Neural crest cell (in vitro differentiated cells): Measurements from ENCODE around the gene SHISA8. TPM values are rescaled to one million over a fixed set of nuclear protein-coding genes. Genes with fewer than 3 reads are reported as not detected.
"Not testable (repeated sequence)": the region's sequence is repeated elsewhere in the genome, so short reads cannot be mapped to it uniquely, and the experiment has no call there.

Source experiments
- DNase-seq: peaks from one replicate; pipeline ENCODE4 v3.0.0; 2021; ENCODE audit warnings: low read depth, mixed read lengths, low spot score
- H3K27ac Mint-ChIP-seq: one replicate; pipeline ENCODE4 v1.8.0; 2021; ENCODE audit warnings: mild to moderate bottlenecking, mixed read lengths; ENCODE audit not compliant: unreplicated experiment
- H3K27me3 Mint-ChIP-seq: 2 replicates; pipeline ENCODE4 v1.8.0; 2021; ENCODE audit warnings: low read depth, mild to moderate bottlenecking, mixed read lengths
- H3K36me3 Mint-ChIP-seq: 2 replicates; pipeline ENCODE4 v1.8.0; 2021; ENCODE audit warnings: low read depth, mild to moderate bottlenecking, mixed read lengths
- H3K4me1 Mint-ChIP-seq: 2 replicates; pipeline ENCODE4 v1.8.0; 2021; ENCODE audit warnings: mixed read lengths
- H3K4me3 Mint-ChIP-seq: one replicate; pipeline ENCODE4 v1.8.0; 2021; ENCODE audit warnings: mild to moderate bottlenecking, mixed read lengths
- H3K9me3 Mint-ChIP-seq: 2 replicates; pipeline ENCODE4 v1.8.0; 2021; ENCODE audit warnings: mixed read lengths
- total RNA-seq: library from RNA; stranded (reverse); gene quantifications from 2 replicates; pipeline ENCODE4 v1.2.1, GENCODE V29; 2021
- TF ChIP-seq, protein P1 (sequence below): fragments of 200-600 bp; sonication (generic); conservative IDR thresholded peaks from 2 replicates; pipeline ENCODE4 v1.5.0; 2021; ENCODE audit warnings: antibody characterized with exemption, mild to moderate bottlenecking

Gene SHISA8
- total RNA-seq, 1 donor from 2014 or later, result 0.19 TPM

DNA sequence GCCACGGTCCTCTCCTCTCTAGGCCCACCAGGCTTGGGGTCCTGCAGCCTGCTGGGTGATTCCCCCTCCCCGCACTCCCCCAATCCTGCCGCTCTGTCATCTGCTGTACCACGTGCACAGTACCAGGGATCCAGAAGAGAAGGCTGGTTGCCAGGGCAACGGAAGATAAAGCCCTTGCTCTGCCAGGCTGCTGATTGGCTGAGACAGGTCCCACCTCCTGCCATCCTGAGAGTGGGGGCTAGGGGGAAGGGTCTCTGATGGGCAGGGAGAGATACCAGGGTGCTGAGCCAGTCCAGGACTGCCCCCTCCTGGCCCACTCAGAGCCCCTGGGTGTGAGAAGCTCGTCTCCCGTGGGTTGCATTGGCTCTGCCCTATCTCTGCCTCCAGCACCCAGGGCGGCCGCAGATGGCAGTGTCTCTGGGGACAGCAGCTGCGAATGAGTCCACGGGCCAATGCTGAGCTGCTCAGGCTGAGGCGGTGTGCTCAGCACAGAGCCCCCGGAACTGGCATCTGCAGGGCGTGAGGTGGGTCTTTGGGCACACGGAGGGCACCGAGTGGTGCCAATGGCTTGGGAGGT lies 37.1 kb upstream of the SHISA8 start, which contains the start of gene SMIM45:
TSS of gene SMIM45 (plus strand) at position 253 of the 577 bp plus-strand sequence.
- no peaks in the 10 kb centered on the region for H3K36me3 Mint-ChIP-seq
- H3K9me3 Mint-ChIP-seq, result no peaks in the 10 kb centered on the region
- H3K27me3 Mint-ChIP-seq, result no peaks in the 10 kb centered on the region
- TF ChIP-seq, protein P1, sequence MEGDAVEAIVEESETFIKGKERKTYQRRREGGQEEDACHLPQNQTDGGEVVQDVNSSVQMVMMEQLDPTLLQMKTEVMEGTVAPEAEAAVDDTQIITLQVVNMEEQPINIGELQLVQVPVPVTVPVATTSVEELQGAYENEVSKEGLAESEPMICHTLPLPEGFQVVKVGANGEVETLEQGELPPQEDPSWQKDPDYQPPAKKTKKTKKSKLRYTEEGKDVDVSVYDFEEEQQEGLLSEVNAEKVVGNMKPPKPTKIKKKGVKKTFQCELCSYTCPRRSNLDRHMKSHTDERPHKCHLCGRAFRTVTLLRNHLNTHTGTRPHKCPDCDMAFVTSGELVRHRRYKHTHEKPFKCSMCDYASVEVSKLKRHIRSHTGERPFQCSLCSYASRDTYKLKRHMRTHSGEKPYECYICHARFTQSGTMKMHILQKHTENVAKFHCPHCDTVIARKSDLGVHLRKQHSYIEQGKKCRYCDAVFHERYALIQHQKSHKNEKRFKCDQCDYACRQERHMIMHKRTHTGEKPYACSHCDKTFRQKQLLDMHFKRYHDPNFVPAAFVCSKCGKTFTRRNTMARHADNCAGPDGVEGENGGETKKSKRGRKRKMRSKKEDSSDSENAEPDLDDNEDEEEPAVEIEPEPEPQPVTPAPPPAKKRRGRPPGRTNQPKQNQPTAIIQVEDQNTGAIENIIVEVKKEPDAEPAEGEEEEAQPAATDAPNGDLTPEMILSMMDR, result no peak
- peaks cover 41% of the 10 kb centered on the region for H3K4me1 Mint-ChIP-seq
- H3K27ac Mint-ChIP-seq, result peak within 1 kb of the TSS; percentile 97
- peak; percentile 45 for DNase-seq
- H3K4me3 Mint-ChIP-seq, result peak within 1 kb of the TSS; percentile 52

DNA sequence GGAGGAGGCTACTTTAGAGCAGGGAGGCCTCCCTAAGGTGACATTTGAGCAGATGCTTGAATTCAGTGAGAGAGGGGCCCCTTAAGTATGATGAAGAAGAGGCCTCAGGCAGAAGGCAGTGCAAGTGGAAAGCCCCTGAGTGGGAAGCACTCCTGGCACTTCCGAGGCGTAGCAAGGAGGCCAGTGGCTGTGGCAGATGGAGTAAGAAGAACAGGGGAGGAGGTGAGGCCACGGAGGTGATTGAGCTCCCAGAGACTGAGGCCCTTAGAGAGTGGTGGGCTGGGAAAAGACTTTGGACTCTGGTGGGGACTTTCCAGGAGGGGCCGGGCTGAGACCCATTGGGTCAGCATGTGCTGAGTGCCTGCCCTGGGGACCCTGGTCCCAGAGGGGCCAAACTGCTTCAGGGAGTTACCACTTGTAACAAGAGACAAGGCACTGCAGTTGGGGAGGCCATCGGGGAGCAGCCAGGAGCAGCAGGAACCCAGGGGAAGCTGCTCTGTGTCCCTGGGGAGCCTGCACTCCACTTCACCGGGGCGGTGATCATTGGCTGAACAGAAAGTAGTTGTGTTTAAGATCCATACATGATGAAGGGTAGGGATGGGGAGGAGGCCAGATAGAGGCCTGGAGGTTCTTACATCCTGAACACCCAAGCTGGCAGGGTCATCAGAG lies 34.6 kb upstream of the SHISA8 start:
- Mint-ChIP-seq H3K9me3 (no peaks in the 10 kb centered on the region), H3K27ac (no peak overlapping the region), H3K36me3 (peaks cover 2% of the 10 kb centered on the region), H3K4me1 (peaks cover 57% of the 10 kb centered on the region), H3K4me3 (no peak overlapping the region), H3K27me3 (no peaks in the 10 kb centered on the region)
- TF ChIP-seq, protein P1, result no peak
- DNase-seq, result no peak

DNA sequence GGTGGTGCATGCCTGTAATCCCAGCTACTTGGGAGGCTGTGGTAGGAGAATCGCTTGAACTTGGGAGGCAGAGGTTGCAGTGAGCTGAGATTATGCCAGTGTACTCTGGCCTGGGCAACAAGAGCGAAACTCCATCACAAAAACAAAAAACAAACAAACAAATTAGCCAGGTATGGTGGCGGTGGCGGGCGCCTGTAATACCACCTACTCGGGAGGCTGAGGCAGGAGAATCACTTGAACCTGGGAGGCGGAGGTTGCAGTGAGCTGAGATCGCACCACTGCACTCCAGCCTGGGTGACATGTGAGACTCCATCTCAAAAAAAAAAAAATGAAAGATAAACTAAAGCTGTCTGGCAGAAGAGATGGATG lies 34.0 kb upstream of the SHISA8 start:
- not testable (repeated sequence) for DNase-seq, H3K4me3 Mint-ChIP-seq, H3K27me3 Mint-ChIP-seq, H3K36me3 Mint-ChIP-seq, H3K27ac Mint-ChIP-seq, H3K9me3 Mint-ChIP-seq
- H3K4me1 Mint-ChIP-seq, result peaks cover 58% of the 10 kb centered on the region

DNA sequence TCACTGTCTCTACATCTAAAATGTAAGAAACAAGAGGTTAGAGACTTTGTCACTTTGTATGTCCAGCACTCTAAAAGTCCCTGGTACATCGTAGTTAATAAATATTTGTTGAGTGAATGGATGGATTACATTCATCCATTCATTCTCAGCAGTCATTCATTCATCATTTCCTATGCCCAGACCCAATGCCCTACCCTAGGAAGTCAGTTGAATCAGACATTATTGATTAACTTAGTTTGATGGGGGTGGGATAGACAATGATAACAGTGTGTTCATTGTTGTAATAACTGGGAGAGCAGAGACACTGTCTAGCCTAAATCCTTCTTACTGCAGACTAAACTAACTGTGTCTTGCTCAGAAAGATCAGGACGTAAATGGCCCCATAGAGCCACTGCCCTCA lies 33.3 kb upstream of the SHISA8 start:
- DNase-seq, result no peak
- Mint-ChIP-seq H3K27ac (no peak overlapping the region), H3K4me1 (peaks cover 60% of the 10 kb centered on the region), H3K4me3 (peak overlapping the region; percentile 97), H3K36me3 (peaks cover 5% of the 10 kb centered on the region), H3K27me3 (no peaks in the 10 kb centered on the region), H3K9me3 (no peaks in the 10 kb centered on the region)
- TF ChIP-seq, protein P1, result no peak

DNA sequence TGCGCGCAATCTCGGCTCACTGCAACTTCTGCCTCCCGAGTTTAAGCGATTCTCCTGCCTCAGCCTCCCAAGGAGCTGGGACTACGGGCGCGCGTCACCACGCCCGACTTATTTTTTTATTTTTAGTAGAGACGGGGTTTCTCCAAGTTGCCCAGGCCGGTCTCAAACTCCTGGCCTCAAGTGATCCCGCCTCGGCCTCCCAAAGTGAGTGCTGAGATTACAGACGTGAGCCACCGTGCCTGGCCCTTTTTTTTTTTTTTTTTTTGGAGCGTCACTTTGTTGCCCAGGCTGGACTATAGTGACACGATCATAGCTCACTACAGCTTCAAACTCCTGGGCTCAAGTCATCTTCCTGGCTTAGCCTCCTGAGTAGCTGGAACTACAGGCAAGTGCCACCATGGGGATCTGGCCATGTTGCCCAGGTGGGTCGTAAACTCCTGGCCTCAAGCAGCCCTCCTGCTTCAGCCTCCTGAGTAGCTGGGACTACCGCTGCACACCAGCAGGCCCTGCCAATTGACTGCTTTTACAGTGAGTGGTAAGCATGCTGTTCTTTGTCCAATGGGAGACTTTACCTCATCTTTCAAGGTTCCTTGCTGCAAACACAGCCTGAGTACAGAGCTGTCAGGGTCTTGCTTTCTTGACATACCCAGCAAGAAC lies 32.7 kb upstream of the SHISA8 start:
- no peaks in the 10 kb centered on the region for H3K9me3 Mint-ChIP-seq
- TF ChIP-seq, protein P1, result no peak
- no peak for DNase-seq
- H3K27me3 Mint-ChIP-seq, result no peaks in the 10 kb centered on the region
- H3K4me3 Mint-ChIP-seq, result peak overlapping the region; percentile 97
- H3K27ac Mint-ChIP-seq, result peak overlapping the region; percentile 94
- H3K36me3 Mint-ChIP-seq, result peaks cover 5% of the 10 kb centered on the region
- peaks cover 60% of the 10 kb centered on the region for H3K4me1 Mint-ChIP-seq
